Measurements from ENCODE around the gene MFAP2.

- TF ChIP-seq CTCF (IDR thresholded peaks at IDR 0.05) (no peak), POLR2A (IDR thresholded peaks at IDR 0.05) (no peak)
Measured at GRCh38 chr1:16927711-16928485, 52.5 kb downstream of the MFAP2 start.
